Caco-2 (cell line): ENCODE measurements around the gene IL12RB1. TPM values are rescaled to one million over a fixed set of nuclear protein-coding genes. Genes with fewer than 3 reads are reported as not detected.

ENCODE experiments used
- BruUV-seq: library from RNA; stranded (reverse); fragments of 400-500 nt; replicated peaks from 2 replicates; lab custom pipeline; 2021; lab: Mats Ljungman, UMichigan
- CTCF ChIA-PET: fragments of 300-600 bp; sonication (Branson Sonifier 250); formaldehyde crosslinking; loops from one replicate; lab custom pipeline; 2022; ENCODE audit warnings: antibody characterized with exemption; lab: Charles Lee
- POLR2A ChIA-PET: fragments of 300-600 bp; sonication (Branson Sonifier 250); formaldehyde crosslinking; loops from one replicate; lab custom pipeline; 2022; ENCODE audit warnings: antibody characterized with exemption; lab: Charles Lee
- DNase-seq, 2 experiments: peaks; one replicate each; pipeline versions ENCODE4 v3.0.0 to v3.0.0-alpha.2; 2020 to 2022
- H3K27me3 ChIP-seq: replicated peaks from 2 replicates; pipeline ENCODE4 v1.6.0; 2011; ENCODE audit warnings: low read length; ENCODE audit not compliant: control insufficient read depth, insufficient read depth
- H3K36me3 ChIP-seq: 2 replicates; pipeline ENCODE4 v1.5.1; 2011; ENCODE audit warnings: low read length; ENCODE audit not compliant: control insufficient read depth, insufficient read depth
- H3K4me1 ChIP-seq: fragments of 250-450 bp; sonication (Bioruptor Pico); 2 replicates; pipeline ENCODE4 v1.5.1; 2020; ENCODE audit warnings: mild to moderate bottlenecking
- H3K4me3 ChIP-seq: 2 replicates; pipeline ENCODE4 v1.5.1; 2011; ENCODE audit warnings: low read depth, mild to moderate bottlenecking, control low read depth, low read length
- H3K9me3 ChIP-seq: fragments of 250-450 bp; sonication (Bioruptor Pico); 2 replicates; pipeline ENCODE4 v1.5.1; 2020; ENCODE audit warnings: mild to moderate bottlenecking, moderate library complexity
- H3K27ac Mint-ChIP-seq: one replicate; pipeline ENCODE4 v1.8.0; 2022; ENCODE audit warnings: mixed read lengths; ENCODE audit not compliant: unreplicated experiment
- H3K27me3 Mint-ChIP-seq: one replicate; pipeline ENCODE4 v1.8.0; 2022; ENCODE audit warnings: mixed read lengths; ENCODE audit not compliant: insufficient read depth, unreplicated experiment
- H3K36me3 Mint-ChIP-seq: one replicate; pipeline ENCODE4 v1.8.0; 2022; ENCODE audit warnings: mild to moderate bottlenecking, mixed read lengths; ENCODE audit not compliant: insufficient read depth, unreplicated experiment
- H3K4me1 Mint-ChIP-seq: one replicate; pipeline ENCODE4 v1.8.0; 2022; ENCODE audit warnings: low read depth, mixed read lengths; ENCODE audit not compliant: unreplicated experiment
- H3K4me3 Mint-ChIP-seq: one replicate; pipeline ENCODE4 v1.8.0; 2022; ENCODE audit warnings: mild to moderate bottlenecking, moderate library complexity, mixed read lengths; ENCODE audit not compliant: unreplicated experiment
- H3K9me3 Mint-ChIP-seq: one replicate; pipeline ENCODE4 v1.8.0; 2022; ENCODE audit warnings: mixed read lengths; ENCODE audit not compliant: unreplicated experiment
- CTCF ChIP-seq, 2 experiments: fragments of 200-600 bp in 1 of 2; IDR thresholded peaks; 1 replicate in 1 of 2; 2 replicates in 1 of 2; pipeline versions ENCODE4 v1.5.1 to v1.8.0; 2011 to 2022; ENCODE audit warnings: antibody characterized with exemption in 1 of 2, control low read depth in 1 of 2, inconsistent platforms in 1 of 2, low read depth in 1 of 2, low read length in 1 of 2, mild to moderate bottlenecking in 1 of 2, moderate library complexity in 1 of 2; ENCODE audit not compliant: insufficient read depth in 1 of 2, severe bottlenecking in 1 of 2, unreplicated experiment in 1 of 2
- intact Hi-C: fragments of 100-400 bp; cut with micrococcal nuclease; formaldehyde crosslinking; loops from one replicate; pipeline ENCODE4 v1.10.0; 2022; ENCODE audit not compliant: unreplicated experiment
- total RNA-seq: library from RNA; stranded (reverse); gene quantifications from 2 replicates; pipeline ENCODE4 v1.2.3, GENCODE V29; 2022

IL12RB1 gene
- total RNA-seq, 1 experiment from 2014 or later: not detected

DNA sequence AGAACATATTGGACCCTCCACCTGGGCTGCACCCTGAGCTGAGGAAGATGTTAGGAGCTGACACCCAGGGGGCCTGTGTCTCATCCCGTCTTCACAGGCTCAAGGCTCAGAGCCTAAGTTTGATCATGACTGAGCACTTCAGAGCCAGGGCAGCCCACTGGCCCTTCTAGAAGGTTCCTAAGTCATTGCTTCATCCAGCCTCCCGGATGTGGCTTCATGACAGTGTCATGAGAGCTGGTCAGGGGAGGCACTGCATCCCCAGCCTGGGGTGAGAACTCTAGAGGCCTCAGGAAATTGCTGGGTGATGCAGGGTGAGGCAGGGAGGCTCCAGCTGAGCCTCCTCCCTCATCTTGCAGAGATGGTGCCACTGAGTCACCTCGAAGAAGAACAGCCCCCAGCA lies 41.3 kb upstream of the IL12RB1 start:
- Mint-ChIP-seq H3K4me3 (no peak overlapping the region), H3K4me1 (no peaks in the 10 kb centered on the region), H3K27ac (no peak overlapping the region), H3K27me3 (no peaks in the 10 kb centered on the region), H3K36me3 (peaks cover 9% of the 10 kb centered on the region), H3K9me3 (no peaks in the 10 kb centered on the region)
- no peak for DNase-seq
- no peak for TF ChIP-seq CTCF (IDR thresholded peaks at IDR 0.05; ENCODE audit: insufficient read depth in 1 of 2, low read depth in 1 of 2, low read length in 1 of 2, severe bottlenecking in 1 of 2, unreplicated experiment in 1 of 2)
- no peak overlapping the region for H3K4me3 ChIP-seq
- no peaks in the 10 kb centered on the region for H3K27me3 ChIP-seq
- no TSS peak for BruUV-seq
- no peaks in the 10 kb centered on the region for H3K9me3 ChIP-seq
- POLR2A ChIA-PET: no interaction called here
- H3K4me1 ChIP-seq: no peaks in the 10 kb centered on the region
- no peaks in the 10 kb centered on the region; the same call in 1 of the 2 replicates for H3K36me3 ChIP-seq
- intact Hi-C loops: no loop called here
- CTCF ChIA-PET: interaction anchor here (0.5 kb wide), 1 partner anchor 736 kb away, joined by 4 read pairs; no protein-coding TSS in a partner anchor

GRCh38 chr19:18126097-18126496 lies 39.4 kb upstream of the IL12RB1 start:
- no peaks in the 10 kb centered on the region; the same call in 1 of the 2 replicates for H3K36me3 ChIP-seq
- Mint-ChIP-seq H3K27ac (no peak overlapping the region), H3K27me3 (no peaks in the 10 kb centered on the region), H3K36me3 (peaks cover 9% of the 10 kb centered on the region), H3K4me3 (no peak overlapping the region), H3K4me1 (no peaks in the 10 kb centered on the region), H3K9me3 (no peaks in the 10 kb centered on the region)
- H3K9me3 ChIP-seq: no peaks in the 10 kb centered on the region
- CTCF ChIA-PET: no interaction called here
- no peaks in the 10 kb centered on the region for H3K27me3 ChIP-seq
- POLR2A ChIA-PET: no interaction called here
- no peaks in the 10 kb centered on the region for H3K4me1 ChIP-seq
- DNase-seq: no peak
- no peak overlapping the region for H3K4me3 ChIP-seq
- intact Hi-C loops: no loop called here
- no peak for TF ChIP-seq CTCF (IDR thresholded peaks at IDR 0.05; ENCODE audit: insufficient read depth in 1 of 2, low read depth in 1 of 2, low read length in 1 of 2, severe bottlenecking in 1 of 2, unreplicated experiment in 1 of 2)
- BruUV-seq: no TSS peak

DNA sequence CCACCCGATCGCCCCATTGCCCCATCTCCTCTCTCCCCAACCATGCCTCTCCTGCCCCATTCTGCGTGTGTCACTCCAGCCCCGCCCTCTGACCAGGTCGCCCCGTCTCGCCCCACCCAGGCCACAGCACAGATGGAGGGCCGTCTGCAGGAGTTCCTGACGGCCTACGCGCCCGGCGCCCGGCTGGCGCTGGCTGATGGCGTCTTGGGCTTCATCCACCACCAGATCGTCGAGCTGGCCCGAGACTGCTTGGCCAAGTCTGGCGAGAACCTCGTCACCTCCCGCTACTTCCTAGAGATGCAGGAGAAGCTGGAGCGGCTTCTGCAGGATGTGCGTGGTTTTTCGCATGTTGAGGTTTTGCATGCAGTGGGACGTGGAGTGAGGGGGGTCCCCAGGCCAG lies 37.1 kb upstream of the IL12RB1 start:
- H3K36me3 ChIP-seq: no peaks in the 10 kb centered on the region; the same call in 1 of the 2 replicates
- H3K4me3 ChIP-seq: no peak overlapping the region
- peaks cover 9% of the 10 kb centered on the region for H3K36me3 Mint-ChIP-seq
- H3K4me1 Mint-ChIP-seq: no peaks in the 10 kb centered on the region
- no peak overlapping the region for H3K27ac Mint-ChIP-seq
- H3K9me3 Mint-ChIP-seq: no peaks in the 10 kb centered on the region
- no peaks in the 10 kb centered on the region for H3K9me3 ChIP-seq
- H3K27me3 ChIP-seq: no peaks in the 10 kb centered on the region
- DNase-seq: no peak
- intact Hi-C loops: no loop called here
- no TSS peak for BruUV-seq
- H3K4me1 ChIP-seq: no peaks in the 10 kb centered on the region
- POLR2A ChIA-PET: no interaction called here
- no peak for TF ChIP-seq CTCF (IDR thresholded peaks at IDR 0.05; ENCODE audit: insufficient read depth in 1 of 2, low read depth in 1 of 2, low read length in 1 of 2, severe bottlenecking in 1 of 2, unreplicated experiment in 1 of 2)
- no peak overlapping the region for H3K4me3 Mint-ChIP-seq
- no peaks in the 10 kb centered on the region for H3K27me3 Mint-ChIP-seq
- CTCF ChIA-PET: no interaction called here
